Esophagus muscularis mucosa (tissue), 4 donors: Measurements from ENCODE around the gene CNTNAP2. TPM values are rescaled to one million over a fixed set of nuclear protein-coding genes. Genes with fewer than 3 reads are reported as not detected.

Source experiments
- DNase-seq: peaks from one replicate; pipeline ENCODE4 v3.0.0-alpha.2; 2017; ENCODE audit errors: extremely low spot score
- H3K27ac ChIP-seq, 4 donors: fragments of 200-600 bp; sonication (generic); replicated peaks in 1 of 4; 1 replicate in 3 of 4; 2 replicates in 1 of 4; pipeline ENCODE4 v1.5.1; 2016 to 2019; ENCODE audit warnings: mild to moderate bottlenecking in 1 of 4
- H3K27me3 ChIP-seq, 4 donors: fragments of 200-600 bp; sonication (generic); one replicate each; pipeline versions ENCODE4 v1.5.1 to v1.6.0; 2016 to 2019
- H3K36me3 ChIP-seq, 4 donors: fragments of 200-600 bp; sonication (generic); one replicate each; pipeline ENCODE4 v1.5.1; 2016 to 2019
- H3K4me1 ChIP-seq, 4 donors: fragments of 200-600 bp; sonication (generic); one replicate each; pipeline ENCODE4 v1.5.1; 2016 to 2019
- H3K4me3 ChIP-seq, 4 donors: fragments of 200-600 bp; sonication (generic); 1 replicate in 2 of 4; 2 replicates in 2 of 4; pipeline ENCODE4 v1.5.1; 2016 to 2019; ENCODE audit warnings: mild to moderate bottlenecking in 4 of 4, moderate library complexity in 1 of 4
- H3K9me3 ChIP-seq, 4 donors: fragments of 200-600 bp; sonication (generic); 1 replicate in 3 of 4; 2 replicates in 1 of 4; pipeline ENCODE4 v1.5.1; 2016 to 2019
- EP300 ChIP-seq: sonication (generic); formaldehyde crosslinking; IDR thresholded peaks from one replicate; pipeline ENCODE4 v1.6.1; 2017; ENCODE audit warnings: antibody characterized with exemption
- POLR2A ChIP-seq: fragments of 450-650 bp; IDR thresholded peaks from one replicate; pipeline ENCODE4 v1.6.1; 2017; ENCODE audit warnings: antibody characterized with exemption, moderate library complexity, mild to moderate bottlenecking, low read depth
- POLR2AphosphoS5 ChIP-seq, 2 donors: sonication (generic); formaldehyde crosslinking; IDR thresholded peaks; one replicate each; pipeline ENCODE4 v1.6.1; 2017; ENCODE audit warnings: antibody characterized with exemption in 2 of 2
- WGBS: methylation state at CpG from one replicate; pipeline ENCODE4 v1.1.5; 2018; 5-methylcytosine and 5-hydroxymethylcytosine counted together
- intact Hi-C: fragments of 100-400 bp; cut with DNase I; formaldehyde crosslinking; loops from one replicate; pipeline ENCODE4 v1.15.1; 2023
- total RNA-seq, 4 donors: library from RNA; depleted of rRNA; stranded (reverse); fragments of >200 nt; gene quantifications; one replicate each; pipeline versions ENCODE4 v1.1.0 to v1.2.1, GENCODE V29; 2016
- TF ChIP-seq, protein P1 (sequence below), 3 experiments: fragments of 200-600 bp in 2 of 3; fragments of 450-650 bp in 1 of 3; sonication (generic) in 2 of 3; IDR thresholded peaks; one replicate each; pipeline ENCODE4 v1.5.1; 2017 to 2019; ENCODE audit warnings: antibody characterized with exemption in 3 of 3, mild to moderate bottlenecking in 2 of 3, moderate library complexity in 1 of 3

CNTNAP2 gene
- total RNA-seq, 4 donors from 2014 or later = 1.2 to 2.9 (median 1.9) TPM

DNA sequence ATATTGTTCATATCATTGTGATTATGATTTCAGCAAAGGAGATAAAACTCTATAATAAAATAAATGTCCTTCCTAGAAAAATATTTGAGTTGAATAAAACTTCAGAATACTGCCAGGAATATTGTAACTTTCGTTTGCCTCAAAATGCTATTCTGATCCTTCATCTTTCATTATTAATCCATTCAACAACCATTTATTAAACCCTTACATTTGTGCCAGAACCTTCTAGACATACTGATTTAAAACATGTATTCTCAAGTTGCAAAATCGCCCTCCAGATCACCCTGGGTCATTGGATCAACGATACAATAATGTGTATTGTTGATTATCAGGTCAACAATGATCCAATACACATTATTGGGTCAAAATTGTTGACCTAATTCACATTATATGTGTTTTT lies 759.8 kb downstream of the CNTNAP2 start:
- no peak for TF ChIP-seq POLR2AphosphoS5 (IDR thresholded peaks at IDR 0.05)
- no peak for TF ChIP-seq POLR2A
- no peak for TF ChIP-seq EP300
- TF ChIP-seq, protein P1, sequence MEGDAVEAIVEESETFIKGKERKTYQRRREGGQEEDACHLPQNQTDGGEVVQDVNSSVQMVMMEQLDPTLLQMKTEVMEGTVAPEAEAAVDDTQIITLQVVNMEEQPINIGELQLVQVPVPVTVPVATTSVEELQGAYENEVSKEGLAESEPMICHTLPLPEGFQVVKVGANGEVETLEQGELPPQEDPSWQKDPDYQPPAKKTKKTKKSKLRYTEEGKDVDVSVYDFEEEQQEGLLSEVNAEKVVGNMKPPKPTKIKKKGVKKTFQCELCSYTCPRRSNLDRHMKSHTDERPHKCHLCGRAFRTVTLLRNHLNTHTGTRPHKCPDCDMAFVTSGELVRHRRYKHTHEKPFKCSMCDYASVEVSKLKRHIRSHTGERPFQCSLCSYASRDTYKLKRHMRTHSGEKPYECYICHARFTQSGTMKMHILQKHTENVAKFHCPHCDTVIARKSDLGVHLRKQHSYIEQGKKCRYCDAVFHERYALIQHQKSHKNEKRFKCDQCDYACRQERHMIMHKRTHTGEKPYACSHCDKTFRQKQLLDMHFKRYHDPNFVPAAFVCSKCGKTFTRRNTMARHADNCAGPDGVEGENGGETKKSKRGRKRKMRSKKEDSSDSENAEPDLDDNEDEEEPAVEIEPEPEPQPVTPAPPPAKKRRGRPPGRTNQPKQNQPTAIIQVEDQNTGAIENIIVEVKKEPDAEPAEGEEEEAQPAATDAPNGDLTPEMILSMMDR (IDR thresholded peaks at IDR 0.05) = no peak
- no peaks in the 10 kb centered on the region for H3K27me3 ChIP-seq
- H3K36me3 ChIP-seq = no peaks in the 10 kb centered on the region
- no peak for DNase-seq
- H3K27ac ChIP-seq = no peak overlapping the region
- no peak overlapping the region for H3K4me3 ChIP-seq
- 36% methylated on average over 3 of the region's 3 CpGs for WGBS
- no peaks in the 10 kb centered on the region for H3K9me3 ChIP-seq
- H3K4me1 ChIP-seq = no peaks in the 10 kb centered on the region
- intact Hi-C loops = no loop called here

DNA sequence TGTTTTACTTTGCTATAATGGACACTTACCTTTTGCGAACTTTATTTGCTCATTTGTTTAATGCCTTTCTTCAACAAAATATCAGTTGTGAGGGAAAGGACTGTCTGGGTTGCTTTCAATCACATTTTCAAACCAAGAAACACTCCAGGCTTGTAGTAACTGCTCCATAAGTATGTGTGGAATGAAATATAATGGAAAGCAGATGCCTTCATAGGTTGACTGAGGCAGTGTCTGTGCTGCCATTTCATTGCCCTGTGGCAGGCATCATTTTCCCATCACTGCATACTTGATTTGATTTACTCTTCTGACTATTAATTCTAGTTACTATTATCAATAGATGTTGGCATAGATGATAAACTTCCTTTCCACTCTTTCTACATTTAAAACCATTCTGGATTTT lies 762.3 kb downstream of the CNTNAP2 start:
- Histone ChIP-seq H3K9me3 (no peaks in the 10 kb centered on the region), H3K27ac (no peak overlapping the region), H3K4me3 (no peak overlapping the region), H3K27me3 (no peaks in the 10 kb centered on the region), H3K4me1 (no peaks in the 10 kb centered on the region), H3K36me3 (no peaks in the 10 kb centered on the region)
- DNase-seq = no peak
- TF ChIP-seq, protein P1 (IDR thresholded peaks at IDR 0.05) = no peak
- no peak for TF ChIP-seq POLR2A
- no peak for TF ChIP-seq EP300
- TF ChIP-seq POLR2AphosphoS5 (IDR thresholded peaks at IDR 0.05) = no peak
- intact Hi-C loops = no loop called here
- WGBS = 93% methylated on average over 1 of the region's 1 CpG

DNA sequence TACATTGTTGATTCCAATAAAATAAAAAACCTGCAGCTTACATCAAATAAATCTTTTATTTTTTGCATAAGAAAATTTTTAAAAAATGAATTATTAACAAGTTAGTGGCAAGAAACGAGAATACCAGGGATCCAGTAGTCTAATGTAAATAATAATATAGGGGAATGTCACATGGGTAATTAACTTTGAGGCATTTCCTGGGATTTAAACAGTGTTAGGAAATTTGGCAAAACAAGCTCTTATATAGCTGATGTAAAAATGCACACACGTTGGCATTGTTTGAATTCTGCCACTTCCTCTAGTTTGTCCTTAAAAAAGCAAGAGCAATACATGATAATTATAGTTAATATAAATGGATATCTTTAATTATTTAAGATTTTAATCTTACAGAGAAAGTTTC lies 768.6 kb downstream of the CNTNAP2 start:
- intact Hi-C loops = no loop called here
- Histone ChIP-seq H3K36me3 (no peaks in the 10 kb centered on the region), H3K9me3 (no peaks in the 10 kb centered on the region), H3K4me3 (no peak overlapping the region), H3K4me1 (no peaks in the 10 kb centered on the region), H3K27me3 (no peaks in the 10 kb centered on the region), H3K27ac (no peak overlapping the region)
- DNase-seq = no peak
- TF ChIP-seq POLR2A (no peak), POLR2AphosphoS5 (IDR thresholded peaks at IDR 0.05) (no peak), EP300 (no peak)
- TF ChIP-seq, protein P1 (IDR thresholded peaks at IDR 0.05) = no peak
- 60% methylated on average over 2 of the region's 2 CpGs for WGBS

DNA sequence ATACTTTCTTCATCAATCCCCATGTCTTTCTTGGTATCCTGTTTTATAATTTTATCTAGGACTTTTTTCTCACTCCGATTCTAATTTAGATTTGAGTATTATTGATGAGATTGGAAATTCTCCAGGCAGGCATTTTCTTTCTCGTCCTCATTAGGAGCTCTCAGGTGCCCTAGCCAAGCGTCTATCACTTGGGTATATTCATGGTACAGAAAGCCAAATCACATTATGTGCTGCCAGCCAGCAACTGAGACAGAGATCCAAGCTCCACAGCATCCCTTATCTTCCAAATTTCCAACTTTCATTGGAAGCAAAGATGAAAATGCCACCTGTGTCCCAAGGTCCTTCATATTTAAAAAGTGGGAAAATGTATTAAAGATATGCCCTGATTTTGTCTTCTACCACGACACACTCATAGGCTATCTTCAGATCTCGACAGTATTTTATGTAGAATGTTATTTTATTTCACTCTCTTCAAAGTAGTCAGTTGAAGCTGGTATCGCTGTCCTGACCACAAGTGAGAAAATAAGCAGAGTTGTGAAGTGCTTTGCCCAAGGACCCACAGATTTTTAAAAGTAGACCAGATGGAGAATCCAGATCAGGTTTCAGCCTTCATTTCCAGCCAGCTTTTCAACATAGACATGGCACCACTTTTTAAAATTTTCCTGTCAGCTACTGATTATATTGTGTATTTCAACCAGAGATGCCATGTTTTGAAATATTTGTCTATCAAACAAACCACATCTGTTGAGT lies 773.4 kb downstream of the CNTNAP2 start:
- H3K4me1 ChIP-seq = no peaks in the 10 kb centered on the region
- 82% methylated on average over 6 of the region's 6 CpGs for WGBS
- H3K4me3 ChIP-seq = no peak overlapping the region
- H3K27ac ChIP-seq = no peak overlapping the region
- intact Hi-C loops = no loop called here
- no peaks in the 10 kb centered on the region for H3K36me3 ChIP-seq
- H3K9me3 ChIP-seq = no peaks in the 10 kb centered on the region
- TF ChIP-seq POLR2AphosphoS5 (IDR thresholded peaks at IDR 0.05) = no peak
- TF ChIP-seq POLR2A = no peak
- TF ChIP-seq EP300 = no peak
- TF ChIP-seq, protein P1 (IDR thresholded peaks at IDR 0.05) = no peak
- no peak for DNase-seq
- no peaks in the 10 kb centered on the region for H3K27me3 ChIP-seq

DNA sequence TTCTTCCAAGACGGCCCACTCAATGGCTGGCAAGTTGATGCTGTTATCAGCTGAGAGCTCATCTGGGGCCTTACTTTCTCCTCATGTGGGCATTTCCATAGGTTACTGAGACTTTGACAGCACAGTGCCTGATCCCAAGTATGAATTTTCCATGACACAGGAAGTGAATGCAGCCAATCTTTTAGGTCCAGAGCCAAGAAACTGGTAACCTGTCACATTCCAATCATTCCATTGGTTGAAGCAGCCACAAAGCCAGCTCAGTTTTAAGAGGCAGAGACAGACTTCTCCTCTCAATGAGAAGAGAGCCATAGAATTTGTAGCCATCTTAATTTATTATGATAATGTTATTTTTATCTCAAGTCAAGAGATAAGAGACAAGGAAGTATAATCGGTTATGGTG lies 775.5 kb downstream of the CNTNAP2 start:
- Histone ChIP-seq H3K27me3 (no peaks in the 10 kb centered on the region), H3K27ac (no peak overlapping the region), H3K9me3 (no peaks in the 10 kb centered on the region), H3K4me1 (no peaks in the 10 kb centered on the region), H3K4me3 (no peak overlapping the region), H3K36me3 (no peaks in the 10 kb centered on the region)
- intact Hi-C loops = no loop called here
- WGBS = 67% methylated on average over 2 of the region's 2 CpGs
- TF ChIP-seq POLR2AphosphoS5 (IDR thresholded peaks at IDR 0.05) (no peak), POLR2A (no peak), EP300 (no peak)
- TF ChIP-seq, protein P1 (IDR thresholded peaks at IDR 0.05) = no peak
- no peak for DNase-seq
